ENCODE results near the gene APCS. TPM values are rescaled to one million over a fixed set of nuclear protein-coding genes. Genes with fewer than 3 reads are reported as not detected.

Gene APCS
- total and polyA plus RNA-seq, 2 of the 8 experiments (the other 6 are each of a cell fraction or from before 2014, with no cell fraction given): not detected

GRCh38 chr1:159594625-159595405, 7.2 kb downstream of the APCS start:
- ChIA-PET CTCF (ENCODE audit: partially characterized antibody) (no interaction called here), POLR2A (ENCODE audit: partially characterized antibody) (no interaction called here)
- H4K20me1 ChIP-seq (replicated peaks in 1 of 2; ENCODE audit: control insufficient read depth in 1 of 2, insufficient read depth in 2 of 2, low read length in 2 of 2): no peaks in the 10 kb centered on the region
- WGBS, 2 experiments (ENCODE audit: extremely low coverage in 1 of 2, insufficient coverage in 1 of 2, insufficient read length in 1 of 2, insufficient replicate concordance in 2 of 2, low coverage in 1 of 2, low lambda C conversion rate in 2 of 2, missing lambda C conversion rate in 1 of 2): 58% methylated on average over 6 of the region's 6 CpGs; no CpG with 5 or more reads in 1 of the 2 experiments
- H2BK12ac ChIP-seq (ENCODE audit: low read depth, low read length): no peak overlapping the region
- no peak overlapping the region for H3K4me3 ChIP-seq (ENCODE audit: extremely low read depth in 1 of 4, insufficient read depth in 2 of 4, low read depth in 3 of 4, low read length in 4 of 4)
- peaks cover 0 to 2% (median 0%) of the 10 kb centered on the region in 4 experiments; a peak in 1 of 8 replicates for H3K36me3 ChIP-seq (ENCODE audit: control insufficient read depth in 2 of 4, insufficient read depth in 4 of 4, low read length in 3 of 4)
- no peak overlapping the region for H3K9ac ChIP-seq (replicated peaks in 1 of 4; ENCODE audit: extremely low read depth in 1 of 4, low read depth in 3 of 4, low read length in 3 of 4)
- no peak overlapping the region for H2BK120ac ChIP-seq (replicated peaks; ENCODE audit: low read depth, low read length)
- H3K14ac ChIP-seq (ENCODE audit: insufficient read length): no peak overlapping the region
- peaks cover 40 to 79% of the 10 kb centered on the region in 2 experiments for H3K9me3 ChIP-seq (ENCODE audit: insufficient read depth in 2 of 2, low read depth in 1 of 2, low read length in 1 of 2)
- no peaks in the 10 kb centered on the region for H3K79me2 ChIP-seq (ENCODE audit: control insufficient read depth in 1 of 2, insufficient read depth in 2 of 2, low read length in 2 of 2)
- H3K4me2 ChIP-seq (ENCODE audit: insufficient read depth in 1 of 2, low read depth in 2 of 2, low read length in 2 of 2): no peak overlapping the region
- no peak overlapping the region for H4K5ac ChIP-seq (ENCODE audit: insufficient read length, low read depth, low read length)
- no peak overlapping the region for H2BK15ac ChIP-seq (ENCODE audit: low read length)
- no peak overlapping the region for H2BK20ac ChIP-seq (ENCODE audit: low read length)
- no peak overlapping the region for H4K8ac ChIP-seq (ENCODE audit: extremely low read depth, insufficient read depth, low read length)
- no peaks in the 10 kb centered on the region for H3K27me3 ChIP-seq (replicated peaks in 1 of 4; ENCODE audit: control insufficient read depth in 3 of 4, extremely low read depth in 1 of 4, insufficient read depth in 3 of 4, low read length in 3 of 4)
- H2AK5ac ChIP-seq (ENCODE audit: low read depth, low read length): no peak overlapping the region
- no peak overlapping the region for H4K91ac ChIP-seq (replicated peaks; ENCODE audit: insufficient read length, low read length)
- FAIRE-seq (no peak), DNase-seq (ENCODE audit: low read depth in 1 of 2, low spot score in 2 of 2) (no peak)
- H2BK5ac ChIP-seq (ENCODE audit: low read depth, low read length): no peak overlapping the region
- H3K23me2 ChIP-seq (ENCODE audit: low read depth, low read length): no peaks in the 10 kb centered on the region
- H3K4ac ChIP-seq (replicated peaks; ENCODE audit: insufficient read length, low read depth, low read length): no peak overlapping the region
- H3K23ac ChIP-seq (ENCODE audit: insufficient read length): no peak overlapping the region
- no peak overlapping the region for H3K27ac ChIP-seq (ENCODE audit: low read depth, low read length)
- H2AFZ ChIP-seq (ENCODE audit: low read length): no peak overlapping the region
- H3K79me1 ChIP-seq (ENCODE audit: low read depth, low read length): no peaks in the 10 kb centered on the region
- H3K4me1 ChIP-seq (replicated peaks in 1 of 4; ENCODE audit: control insufficient read depth in 3 of 4, insufficient read depth in 4 of 4, low read length in 3 of 4): no peaks in the 10 kb centered on the region
- no peak overlapping the region for H3K56ac ChIP-seq (replicated peaks; ENCODE audit: insufficient read length, low read depth, low read length)
- H3K18ac ChIP-seq (ENCODE audit: extremely low read depth, low read length): no peak overlapping the region
- TF ChIP-seq EZH2 (IDR thresholded peaks at IDR 0.05; ENCODE audit: low read depth, low read length, severe bottlenecking): no peak
- no peak for TF ChIP-seq GTF2F1 (IDR thresholded peaks at IDR 0.05; ENCODE audit: borderline replicate concordance, low read depth, low read length)
- TF ChIP-seq TAF7 (optimal IDR thresholded peaks at IDR 0.05; ENCODE audit: borderline replicate concordance, low read depth, low read length): no peak
- TF ChIP-seq BRCA1 (IDR thresholded peaks at IDR 0.05; ENCODE audit: low read depth, low read length): no peak
- TF ChIP-seq CREB1 (IDR thresholded peaks at IDR 0.05): no peak

Measured in H1 (cell line).